Calu3 (cell line): Measurements from ENCODE around the gene OPN1LW. TPM values are rescaled to one million over a fixed set of nuclear protein-coding genes. Genes with fewer than 3 reads are reported as not detected.

ENCODE experiments used
- total RNA-seq: library from RNA; stranded (reverse); gene quantifications from 2 replicates; pipeline ENCODE4 v1.2.3, GENCODE V29; 2022

OPN1LW gene
- total RNA-seq, 1 experiment from 2014 or later = not detected

Other genes starting within 250 kb of the OPN1LW start
- not detected in 2 replicates for gene AVPR2, start 239.6 kb upstream of the OPN1LW start, total RNA-seq
- gene ARHGAP4, start 218.0 kb upstream of the OPN1LW start, total RNA-seq = 2.6 and 3.8 TPM in 2 replicates
- gene NAA10, start 209.2 kb upstream of the OPN1LW start, total RNA-seq = 132 and 139 TPM in 2 replicates
- gene RENBP, start 199.6 kb upstream of the OPN1LW start, total RNA-seq = 0.80 and 1.6 TPM in 2 replicates
- 76.0 and 77.7 TPM in 2 replicates for gene HCFC1, start 172.4 kb upstream of the OPN1LW start, total RNA-seq
- gene TMEM187, start 171.5 kb upstream of the OPN1LW start, total RNA-seq = 9.4 and 9.9 TPM in 2 replicates
- 194 and 208 TPM in 2 replicates for gene IRAK1, start 124.3 kb upstream of the OPN1LW start, total RNA-seq
- 64.3 and 69.9 TPM in 2 replicates for gene MECP2, start 46.5 kb upstream of the OPN1LW start, total RNA-seq
- gene OPN1MW, start 38.4 kb downstream of the OPN1LW start, total RNA-seq = not detected in 2 replicates
- not detected in 2 replicates for gene OPN1MW2, start 75.5 kb downstream of the OPN1LW start, total RNA-seq
- not detected in 2 replicates for gene OPN1MW3, start 113.3 kb downstream of the OPN1LW start, total RNA-seq
- not detected in 2 replicates for gene TEX28, start 150.9 kb downstream of the OPN1LW start, total RNA-seq
- gene TKTL1, start 151.6 kb downstream of the OPN1LW start, total RNA-seq = not detected in 2 replicates
- gene FLNA, start 230.4 kb downstream of the OPN1LW start, total RNA-seq = 973 and 1,240 TPM in 2 replicates
- gene EMD, start 235.1 kb downstream of the OPN1LW start, total RNA-seq = 75.1 TPM in 2 replicates